Measurements from ENCODE around the gene ENOX2.

Gene ENOX2

GRCh38 chrX:130680164-130681035 is 222.6 kb downstream of the ENOX2 start:
- no peaks in the 10 kb centered on the region for H3K79me2 ChIP-seq (ENCODE audit: control insufficient read depth, low read length)
- no peaks in the 10 kb centered on the region for H3F3A ChIP-seq (ENCODE audit: control insufficient read depth, insufficient read depth)
- no peaks in the 10 kb centered on the region for H3K9me2 ChIP-seq (replicated peaks; ENCODE audit: control insufficient read depth, low read length)
- no peak overlapping the region for H3K27ac ChIP-seq (ENCODE audit: low read depth, low read length)
- H3K4me3 ChIP-seq (ENCODE audit: low read length), result no peak overlapping the region
- no peaks in the 10 kb centered on the region for H3K9me3 ChIP-seq (ENCODE audit: control insufficient read depth, insufficient read depth, low read length)
- no peaks in the 10 kb centered on the region for H3K36me3 ChIP-seq (ENCODE audit: control insufficient read depth, low read length)
- no peaks in the 10 kb centered on the region for H3K27me3 ChIP-seq (ENCODE audit: control insufficient read depth, low read length)
- H3K4me1 ChIP-seq (ENCODE audit: control insufficient read depth, low read length), result no peaks in the 10 kb centered on the region
- TF ChIP-seq EZH2phosphoT487 (IDR thresholded peaks at IDR 0.05; ENCODE audit: borderline replicate concordance, low read length), result no peak
- no peak for TF ChIP-seq CTCF (IDR thresholded peaks at IDR 0.05; ENCODE audit: low read depth, low read length, poor library complexity, severe bottlenecking)
- H4K20me1 ChIP-seq (ENCODE audit: control insufficient read depth, insufficient read depth, low read depth, low read length), result no peaks in the 10 kb centered on the region
- no peak overlapping the region for H3K4me2 ChIP-seq (ENCODE audit: low read length)

- no peaks in the 10 kb centered on the region for H3K9me3 ChIP-seq (ENCODE audit: control insufficient read depth, insufficient read depth, low read length)
- H4K20me1 ChIP-seq (ENCODE audit: control insufficient read depth, insufficient read depth, low read depth, low read length), result no peaks in the 10 kb centered on the region
- no peak overlapping the region for H3K4me2 ChIP-seq (ENCODE audit: low read length)
- no peak overlapping the region for H3K4me3 ChIP-seq (ENCODE audit: low read length)
- TF ChIP-seq CTCF (IDR thresholded peaks at IDR 0.05; ENCODE audit: low read depth, low read length, poor library complexity, severe bottlenecking) (no peak), EZH2phosphoT487 (IDR thresholded peaks at IDR 0.05; ENCODE audit: borderline replicate concordance, low read length) (no peak)
- no peaks in the 10 kb centered on the region for H3K36me3 ChIP-seq (ENCODE audit: control insufficient read depth, low read length)
- H3K27me3 ChIP-seq (ENCODE audit: control insufficient read depth, low read length), result no peaks in the 10 kb centered on the region
- no peaks in the 10 kb centered on the region for H3F3A ChIP-seq (ENCODE audit: control insufficient read depth, insufficient read depth)
- no peaks in the 10 kb centered on the region for H3K79me2 ChIP-seq (ENCODE audit: control insufficient read depth, low read length)
- no peaks in the 10 kb centered on the region for H3K4me1 ChIP-seq (ENCODE audit: control insufficient read depth, low read length)
- no peak overlapping the region for H3K27ac ChIP-seq (ENCODE audit: low read depth, low read length)
- no peaks in the 10 kb centered on the region for H3K9me2 ChIP-seq (replicated peaks; ENCODE audit: control insufficient read depth, low read length)
These were observed 226.1 kb downstream of the ENOX2 start for GRCh38 chrX:130676861-130677260.

- Histone ChIP-seq H3K4me3 (ENCODE audit: low read length) (no peak overlapping the region), H3K9me2 (replicated peaks; ENCODE audit: control insufficient read depth, low read length) (no peaks in the 10 kb centered on the region), H3K36me3 (ENCODE audit: control insufficient read depth, low read length) (no peaks in the 10 kb centered on the region), H3K27ac (ENCODE audit: low read depth, low read length) (no peak overlapping the region), H3K79me2 (ENCODE audit: control insufficient read depth, low read length) (no peaks in the 10 kb centered on the region), H3K9me3 (ENCODE audit: control insufficient read depth, insufficient read depth, low read length) (no peaks in the 10 kb centered on the region), H3F3A (ENCODE audit: control insufficient read depth, insufficient read depth) (no peaks in the 10 kb centered on the region), H3K4me1 (ENCODE audit: control insufficient read depth, low read length) (no peaks in the 10 kb centered on the region), H3K4me2 (ENCODE audit: low read length) (no peak overlapping the region), H4K20me1 (ENCODE audit: control insufficient read depth, insufficient read depth, low read depth, low read length) (no peaks in the 10 kb centered on the region), H3K27me3 (ENCODE audit: control insufficient read depth, low read length) (no peaks in the 10 kb centered on the region)
- TF ChIP-seq EZH2phosphoT487 (IDR thresholded peaks at IDR 0.05; ENCODE audit: borderline replicate concordance, low read length) (no peak), CTCF (IDR thresholded peaks at IDR 0.05; ENCODE audit: low read depth, low read length, poor library complexity, severe bottlenecking) (no peak)
These were observed 230.8 kb downstream of the ENOX2 start for GRCh38 chrX:130672214-130672613.
